Vagina (tissue), 2 donors: ENCODE data around the gene TJAP1.

ENCODE experiments used
- POLR2A ChIP-seq, 2 donors: fragments of 450-650 bp; IDR thresholded peaks; one replicate each; pipeline ENCODE4 v1.6.1; 2017; ENCODE audit warnings: antibody characterized with exemption in 2 of 2, mild to moderate bottlenecking in 2 of 2, moderate library complexity in 2 of 2
- TF ChIP-seq, protein P1 (sequence below), 3 experiments: fragments of 450-650 bp in 2 of 3; fragments of 200-600 bp in 1 of 3; sonication (generic) in 1 of 3; IDR thresholded peaks; one replicate each; pipeline ENCODE4 v1.5.1; 2017 to 2019; ENCODE audit warnings: antibody characterized with exemption in 3 of 3, mild to moderate bottlenecking in 2 of 3, moderate library complexity in 2 of 3

GRCh38 chr6:43532201-43532600 lies 54.8 kb downstream of the TJAP1 start:
- TF ChIP-seq, protein P1, sequence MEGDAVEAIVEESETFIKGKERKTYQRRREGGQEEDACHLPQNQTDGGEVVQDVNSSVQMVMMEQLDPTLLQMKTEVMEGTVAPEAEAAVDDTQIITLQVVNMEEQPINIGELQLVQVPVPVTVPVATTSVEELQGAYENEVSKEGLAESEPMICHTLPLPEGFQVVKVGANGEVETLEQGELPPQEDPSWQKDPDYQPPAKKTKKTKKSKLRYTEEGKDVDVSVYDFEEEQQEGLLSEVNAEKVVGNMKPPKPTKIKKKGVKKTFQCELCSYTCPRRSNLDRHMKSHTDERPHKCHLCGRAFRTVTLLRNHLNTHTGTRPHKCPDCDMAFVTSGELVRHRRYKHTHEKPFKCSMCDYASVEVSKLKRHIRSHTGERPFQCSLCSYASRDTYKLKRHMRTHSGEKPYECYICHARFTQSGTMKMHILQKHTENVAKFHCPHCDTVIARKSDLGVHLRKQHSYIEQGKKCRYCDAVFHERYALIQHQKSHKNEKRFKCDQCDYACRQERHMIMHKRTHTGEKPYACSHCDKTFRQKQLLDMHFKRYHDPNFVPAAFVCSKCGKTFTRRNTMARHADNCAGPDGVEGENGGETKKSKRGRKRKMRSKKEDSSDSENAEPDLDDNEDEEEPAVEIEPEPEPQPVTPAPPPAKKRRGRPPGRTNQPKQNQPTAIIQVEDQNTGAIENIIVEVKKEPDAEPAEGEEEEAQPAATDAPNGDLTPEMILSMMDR (IDR thresholded peaks at IDR 0.05): no peak
- TF ChIP-seq POLR2A (IDR thresholded peaks at IDR 0.05): no peak
